T follicular helper cell (primary cell): ENCODE measurements around the gene HTT.

Source experiments
- DNase-seq: peaks from one replicate; pipeline ENCODE4 v3.0.0-alpha.2; 2020; ENCODE audit warnings: low read depth

HTT gene

GRCh38 chr4:3174371-3175338, 100.2 kb downstream of the HTT start:
- no peak for DNase-seq

- DNase-seq = no peak
These were observed 102.1 kb downstream of the HTT start for GRCh38 chr4:3176367-3177229.

DNA sequence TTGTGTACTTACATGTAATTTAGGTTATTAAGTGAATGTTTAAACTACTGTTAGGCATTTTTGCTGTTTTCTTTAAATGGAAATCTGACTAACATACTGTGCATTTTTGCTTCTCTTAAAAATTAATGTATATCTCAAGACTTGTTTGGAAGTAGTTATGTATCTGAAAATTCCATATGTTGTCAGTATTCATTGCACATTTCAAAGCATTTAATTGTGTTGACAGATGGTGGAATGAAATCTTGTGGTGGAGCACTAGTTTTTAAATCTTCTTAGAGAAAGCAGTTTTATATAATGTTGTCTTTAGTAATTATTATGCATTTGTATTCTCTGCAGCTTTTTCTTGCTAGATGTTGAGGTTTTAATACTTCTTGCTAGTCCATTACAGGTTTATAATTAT, 102.9 kb downstream of the HTT start:
- no peak for DNase-seq

DNA sequence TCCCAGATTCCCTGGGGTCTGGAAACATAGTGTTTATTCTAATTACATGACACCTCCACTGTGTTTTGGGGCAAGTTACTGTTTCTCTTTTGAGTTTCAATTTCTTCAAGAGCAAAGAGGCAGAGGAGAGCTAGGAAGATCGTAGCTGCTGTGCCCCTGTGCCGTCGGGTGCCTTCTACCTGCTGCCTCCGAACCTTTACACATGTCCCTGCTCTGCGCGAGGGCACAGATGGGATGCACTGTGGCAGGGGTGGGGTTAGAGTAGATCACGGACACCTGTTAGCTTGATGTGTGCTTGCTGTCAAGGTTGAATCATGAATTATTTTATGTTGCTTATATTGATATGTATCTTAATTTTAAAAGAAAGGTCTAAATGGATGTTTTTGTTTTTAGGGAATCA, 103.4 kb downstream of the HTT start:
- DNase-seq = no peak

DNA sequence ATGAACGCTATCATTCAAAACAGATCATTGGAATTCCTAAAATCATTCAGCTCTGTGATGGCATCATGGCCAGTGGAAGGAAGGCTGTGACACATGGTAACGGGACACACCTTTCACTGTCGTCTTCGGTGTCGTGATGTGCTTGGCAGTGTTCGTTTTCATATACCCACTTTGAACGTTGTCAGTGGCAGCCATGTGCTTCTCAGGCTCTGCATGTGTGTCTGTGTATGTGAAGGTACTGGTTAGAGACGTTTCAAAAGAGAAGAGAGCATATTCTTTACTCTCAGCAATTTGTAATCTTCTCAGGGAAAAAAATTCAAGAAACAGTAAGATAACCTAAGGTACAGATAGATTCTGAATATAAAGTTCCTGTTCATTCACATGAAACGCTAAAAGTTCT, 103.9 kb downstream of the HTT start:
- no peak for DNase-seq

DNA sequence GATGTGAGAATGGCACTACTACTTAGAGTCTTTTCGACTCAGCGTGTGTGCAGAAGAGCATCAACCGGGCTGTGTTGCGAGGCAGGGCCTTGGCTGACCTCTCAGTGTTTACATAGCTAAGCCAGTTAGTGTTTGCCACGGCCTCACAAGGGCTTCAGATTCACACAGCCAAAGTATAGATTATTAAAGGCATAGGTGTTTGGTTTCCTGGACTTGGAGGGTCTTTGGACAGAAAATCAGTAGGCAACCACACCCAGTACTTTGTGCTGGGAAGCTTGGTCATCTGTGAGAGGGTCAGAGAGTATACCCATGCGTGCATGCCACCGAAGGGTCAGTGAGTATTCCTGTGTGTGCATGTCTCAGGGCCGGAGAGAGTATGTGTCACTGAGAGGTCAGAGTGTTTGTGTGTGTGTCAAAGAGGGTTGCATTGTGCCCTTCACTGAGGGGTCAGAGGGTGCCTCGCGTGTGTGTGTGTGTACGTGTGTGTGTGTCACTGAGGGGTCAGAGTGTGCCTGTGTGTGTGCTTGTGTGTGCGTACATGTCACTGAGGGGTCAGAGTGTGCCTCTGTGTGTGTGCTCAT, 104.7 kb downstream of the HTT start:
- DNase-seq = no peak

DNA sequence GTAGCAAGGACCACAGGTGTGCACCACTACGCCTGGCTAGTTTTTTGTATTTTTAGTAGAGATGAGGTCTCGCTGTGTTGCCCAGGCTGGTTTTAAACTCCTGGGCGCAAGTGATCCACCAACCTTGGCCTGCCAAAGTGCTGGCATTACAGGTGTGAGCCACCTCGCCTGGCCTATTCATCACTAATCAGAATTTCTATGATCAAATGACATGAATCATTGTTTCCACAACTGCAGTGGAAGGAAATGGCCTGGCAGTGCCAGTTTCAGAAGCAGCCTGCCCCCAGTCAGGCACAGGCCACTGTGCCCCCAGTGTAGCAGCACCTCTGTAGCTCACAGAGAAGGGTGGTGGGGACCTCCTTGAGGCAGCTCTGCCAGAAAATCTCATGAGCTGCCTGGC, 108.5 kb downstream of the HTT start:
- no peak for DNase-seq

DNA sequence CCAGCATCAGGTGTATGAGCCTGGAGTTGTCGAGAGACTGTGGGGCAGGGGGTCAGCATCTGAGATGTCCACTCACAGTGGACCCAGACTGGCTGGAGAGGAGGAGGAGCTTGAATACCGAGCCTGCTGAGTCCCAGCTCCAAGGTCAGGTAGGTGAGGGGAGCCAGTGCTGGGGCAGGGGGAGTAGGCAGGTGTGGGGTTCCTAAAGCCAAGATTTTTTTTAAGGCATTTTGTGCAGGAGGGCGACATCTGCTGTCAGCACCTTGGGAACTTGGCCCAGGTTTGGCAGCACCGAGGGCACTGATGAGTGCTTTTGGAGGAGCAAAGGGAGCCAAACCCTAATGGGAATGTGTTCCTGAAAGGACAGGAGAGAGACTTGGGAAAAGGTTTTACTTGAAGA, 110.2 kb downstream of the HTT start:
- no peak for DNase-seq

GRCh38 chr4:3186609-3187008, 112.1 kb downstream of the HTT start:
- no peak for DNase-seq

DNA sequence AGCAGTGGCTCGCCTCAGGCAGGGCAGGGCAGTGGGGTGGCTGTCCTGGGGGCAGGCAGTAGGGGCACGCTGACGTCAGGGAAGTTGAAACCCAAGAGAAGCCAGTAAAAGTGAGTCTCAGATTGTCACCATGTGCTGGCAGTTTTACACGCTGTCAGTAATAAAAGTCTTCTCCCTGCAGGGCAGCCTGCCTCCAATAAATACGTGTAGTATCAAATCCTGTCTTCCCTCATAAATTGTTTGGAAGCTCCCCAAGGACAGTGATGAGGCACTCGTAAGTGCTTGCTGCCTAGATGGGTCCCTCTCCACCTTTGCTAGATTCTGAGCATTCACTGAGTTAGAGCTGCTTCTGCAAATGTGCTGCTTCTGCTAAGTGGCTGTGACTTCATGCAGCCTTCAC, 113.6 kb downstream of the HTT start:
- no peak for DNase-seq

- no peak for DNase-seq
These were observed 115.0 kb downstream of the HTT start for GRCh38 chr4:3189459-3189858.

DNA sequence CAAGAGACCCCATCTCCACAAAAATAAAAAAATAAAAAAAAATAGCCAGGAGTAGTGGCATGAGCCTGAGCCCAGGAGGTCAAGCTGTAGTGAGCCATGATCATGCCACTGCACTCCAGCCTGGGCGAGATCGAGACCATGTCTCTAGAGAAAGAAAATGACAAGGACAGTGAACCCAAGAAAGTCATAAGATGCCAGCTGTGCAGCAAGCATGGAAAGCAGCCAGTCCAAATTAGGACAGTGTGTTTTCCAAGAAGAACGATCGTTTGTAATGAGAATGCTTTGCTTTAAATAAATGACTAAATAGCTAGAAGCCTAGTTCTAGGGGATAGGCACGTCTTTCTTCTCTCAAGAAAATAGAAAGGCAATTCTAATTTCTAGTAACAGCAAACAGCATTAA, 116.1 kb downstream of the HTT start:
- no peak for DNase-seq

GRCh38 chr4:3192188-3192587, 117.7 kb downstream of the HTT start:
- no peak for DNase-seq

DNA sequence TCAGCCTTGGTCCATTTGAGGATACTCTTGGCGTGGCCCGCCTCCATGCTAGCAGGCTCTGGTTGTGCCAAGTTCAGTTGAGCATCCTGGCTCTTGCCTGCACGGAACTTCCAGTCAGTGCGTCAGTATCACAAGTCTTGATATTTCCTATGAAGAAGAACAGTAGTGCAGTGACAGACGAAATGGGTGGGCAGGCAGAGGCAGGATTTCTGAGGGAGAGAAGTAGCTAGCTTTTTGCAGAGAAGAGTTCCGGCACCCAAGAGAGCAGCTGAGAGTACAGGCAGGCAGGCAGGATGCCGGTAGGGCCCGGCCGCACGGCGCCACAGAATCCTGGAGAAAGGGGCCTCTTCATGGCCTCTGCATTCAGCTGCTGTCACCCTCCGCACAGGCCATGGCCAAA, 118.3 kb downstream of the HTT start:
- no peak for DNase-seq

- no peak for DNase-seq
These were observed 119.2 kb downstream of the HTT start for GRCh38 chr4:3193531-3194203.

GRCh38 chr4:3196670-3197359, 122.3 kb downstream of the HTT start:
- DNase-seq = no peak

- no peak for DNase-seq
These were observed 123.1 kb downstream of the HTT start for GRCh38 chr4:3197366-3198105.

DNA sequence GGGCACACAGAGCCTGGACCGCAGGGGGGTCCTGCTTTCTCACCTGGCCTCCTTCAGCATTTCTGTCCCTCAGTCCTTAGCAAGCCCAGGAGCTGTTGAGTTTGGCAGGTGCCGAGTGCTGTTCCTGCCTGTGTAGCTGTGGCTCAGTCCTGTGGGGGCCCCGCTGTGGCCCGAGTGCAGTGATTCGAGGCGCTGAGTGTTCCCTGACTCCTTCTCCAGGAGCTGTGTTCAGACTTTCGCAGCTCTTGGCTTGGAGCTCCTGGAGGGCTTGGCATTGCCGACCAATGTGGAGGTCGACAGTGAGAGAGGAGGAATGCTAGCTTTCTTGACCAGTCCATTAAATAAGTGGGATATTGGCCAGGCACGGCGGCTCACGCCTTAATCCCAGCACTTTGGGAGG, 124.4 kb downstream of the HTT start:
- no peak for DNase-seq

DNA sequence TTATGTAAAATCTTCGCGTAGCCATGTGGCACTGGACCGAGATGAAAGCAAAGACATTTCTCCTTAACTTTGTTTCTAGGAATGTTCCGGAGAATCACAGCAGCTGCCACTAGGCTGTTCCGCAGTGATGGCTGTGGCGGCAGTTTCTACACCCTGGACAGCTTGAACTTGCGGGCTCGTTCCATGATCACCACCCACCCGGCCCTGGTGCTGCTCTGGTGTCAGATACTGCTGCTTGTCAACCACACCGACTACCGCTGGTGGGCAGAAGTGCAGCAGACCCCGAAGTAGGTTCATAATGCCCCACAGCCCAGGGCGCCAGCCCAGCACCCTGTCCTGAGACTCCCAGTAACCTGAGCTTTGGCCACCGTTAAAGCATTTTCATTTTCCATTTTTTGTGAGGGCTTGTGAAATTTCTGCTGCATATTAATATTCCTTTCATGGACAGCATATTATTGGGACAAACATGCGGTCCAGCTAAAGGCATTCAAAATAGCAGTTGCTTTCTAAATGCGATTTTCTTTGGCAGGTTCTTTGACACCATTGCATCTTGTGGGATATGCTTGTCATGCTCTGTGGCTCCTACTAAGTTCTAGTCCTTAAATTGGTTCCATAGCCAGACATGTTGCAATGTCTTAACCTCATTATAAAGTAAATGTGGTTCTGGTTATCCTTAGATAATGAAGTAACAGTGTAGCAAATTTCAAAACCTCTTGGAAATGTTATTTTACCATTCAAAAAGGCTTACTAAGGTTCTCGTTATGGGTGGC, 125.4 kb downstream of the HTT start:
- DNase-seq = no peak
